ENCODE data around the gene KRT26. TPM values are rescaled to one million over a fixed set of nuclear protein-coding genes. Genes with fewer than 3 reads are reported as not detected.
"Not testable (repeated sequence)": the region's sequence is repeated elsewhere in the genome, so short reads cannot be mapped to it uniquely, and the experiment has no call there.

The KRT26 gene
- polyA plus RNA-seq, 1 donor (not counting 4 experiments of a cell fraction or from before 2014, with no cell fraction given) = not detected

GRCh38 chr17:40815381-40815780, 43.4 kb upstream of the KRT26 start:
- DNase-seq (ENCODE audit: low read depth, low spot score) (no peak), FAIRE-seq (no peak)
- Histone ChIP-seq H3K79me2 (ENCODE audit: control insufficient read depth, insufficient read depth, low read length) (peaks cover 9% of the 10 kb centered on the region), H3K4me2 (ENCODE audit: control insufficient read depth, extremely low read depth, insufficient read depth, low read depth, low read length) (no peak overlapping the region), H3K9ac (ENCODE audit: control insufficient read depth, extremely low read depth, insufficient read depth, low read length) (no peak overlapping the region), H3K4me1 (ENCODE audit: control insufficient read depth, extremely low read depth, insufficient read depth, low read length) (peaks cover 12% of the 10 kb centered on the region), H3K36me3 (ENCODE audit: control insufficient read depth in 2 of 2, extremely low read depth in 1 of 2, insufficient read depth in 2 of 2, low read length in 2 of 2) (peaks cover 3 to 8% of the 10 kb centered on the region in 2 experiments), H3K27ac (ENCODE audit: control insufficient read depth, insufficient read depth, low read length) (no peak overlapping the region), H3K9me1 (ENCODE audit: control insufficient read depth, extremely low read depth, insufficient read depth, low read length) (no peaks in the 10 kb centered on the region), H2AFZ (ENCODE audit: control insufficient read depth, low read length) (no peak overlapping the region), H3K4me3 (ENCODE audit: control insufficient read depth in 2 of 3, extremely low read depth in 1 of 3, insufficient read depth in 2 of 3, low read depth in 1 of 3, low read length in 3 of 3) (no peak overlapping the region), H3K27me3 (ENCODE audit: control insufficient read depth, extremely low read depth, insufficient read depth, low read length) (no peaks in the 10 kb centered on the region), H4K20me1 (ENCODE audit: control insufficient read depth, extremely low read depth, insufficient read depth, low read length) (no peaks in the 10 kb centered on the region), H3K9me3 (ENCODE audit: control insufficient read depth, low read depth, low read length) (no peaks in the 10 kb centered on the region)
- TF ChIP-seq EZH2 (IDR thresholded peaks at IDR 0.05; ENCODE audit: low read length) = no peak
- no peak for TF ChIP-seq CTCF (optimal IDR thresholded peaks at IDR 0.05 in 1 of 3, IDR thresholded peaks at IDR 0.05 in 1 of 3, conservative IDR thresholded peaks at IDR 0.05 in 1 of 3; ENCODE audit: extremely low read depth in 1 of 3, insufficient read depth in 2 of 3, low read length in 3 of 3)
- dilution Hi-C loops (cut with MboI; ENCODE audit: extremely low pct_ligation_motif_present, low sequenced_read_pairs) = no loop called here

DNA sequence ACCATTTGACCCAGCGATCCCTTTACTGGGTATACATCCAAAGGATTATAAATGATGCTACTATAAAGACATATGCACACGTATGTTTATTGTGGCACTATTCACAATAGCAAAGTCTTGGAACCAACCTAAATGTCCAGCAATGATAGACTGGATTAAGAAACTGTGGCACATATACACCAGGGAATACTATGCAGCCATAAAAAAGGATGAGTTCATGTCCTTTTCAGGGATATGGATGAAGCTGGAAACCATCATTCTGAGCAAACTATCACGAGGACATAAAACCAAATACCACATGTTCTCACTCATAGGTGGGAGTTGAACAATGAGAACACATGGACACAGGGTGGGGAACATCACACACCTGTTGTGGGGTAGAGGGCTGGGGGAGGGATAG, 42.7 kb upstream of the KRT26 start:
- H3K27me3 ChIP-seq (ENCODE audit: control insufficient read depth, extremely low read depth, insufficient read depth, low read length); dilution Hi-C loops (cut with MboI; ENCODE audit: extremely low pct_ligation_motif_present, low sequenced_read_pairs); H3K4me1 ChIP-seq (ENCODE audit: control insufficient read depth, extremely low read depth, insufficient read depth, low read length); H3K4me3 ChIP-seq (ENCODE audit: control insufficient read depth in 2 of 3, extremely low read depth in 1 of 3, insufficient read depth in 2 of 3, low read depth in 1 of 3, low read length in 3 of 3); DNase-seq (ENCODE audit: low read depth, low spot score); H3K9ac ChIP-seq (ENCODE audit: control insufficient read depth, extremely low read depth, insufficient read depth, low read length); H3K79me2 ChIP-seq (ENCODE audit: control insufficient read depth, insufficient read depth, low read length); H2AFZ ChIP-seq (ENCODE audit: control insufficient read depth, low read length); H3K4me2 ChIP-seq (ENCODE audit: control insufficient read depth, extremely low read depth, insufficient read depth, low read depth, low read length); H3K36me3 ChIP-seq (ENCODE audit: control insufficient read depth in 2 of 2, extremely low read depth in 1 of 2, insufficient read depth in 2 of 2, low read length in 2 of 2); FAIRE-seq; H3K27ac ChIP-seq (ENCODE audit: control insufficient read depth, insufficient read depth, low read length); H3K9me1 ChIP-seq (ENCODE audit: control insufficient read depth, extremely low read depth, insufficient read depth, low read length); H4K20me1 ChIP-seq (ENCODE audit: control insufficient read depth, extremely low read depth, insufficient read depth, low read length); H3K9me3 ChIP-seq (ENCODE audit: control insufficient read depth, low read depth, low read length): not testable (repeated sequence)

DNA sequence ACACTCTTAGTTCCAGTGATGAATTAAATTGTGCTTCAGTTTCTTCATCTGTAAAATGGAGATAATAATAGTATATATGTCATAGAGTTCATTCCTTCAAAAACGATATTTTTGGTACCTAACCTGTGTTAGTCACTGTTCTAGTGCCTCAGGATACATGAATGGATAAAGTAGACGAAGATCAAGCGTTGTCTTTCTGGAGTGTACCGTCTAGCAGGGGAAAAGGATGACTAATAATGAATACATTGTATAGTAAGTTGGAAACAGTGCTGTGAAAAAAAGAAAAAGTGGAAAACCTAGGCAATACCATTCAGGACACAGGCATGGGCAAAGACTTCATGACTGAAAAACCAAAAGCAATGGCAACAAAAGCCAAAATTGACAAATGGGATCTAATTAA, 41.8 kb upstream of the KRT26 start:
- peaks cover 3 to 8% of the 10 kb centered on the region in 2 experiments for H3K36me3 ChIP-seq (ENCODE audit: control insufficient read depth in 2 of 2, extremely low read depth in 1 of 2, insufficient read depth in 2 of 2, low read length in 2 of 2)
- TF ChIP-seq CTCF (optimal IDR thresholded peaks at IDR 0.05 in 1 of 3, IDR thresholded peaks at IDR 0.05 in 1 of 3, conservative IDR thresholded peaks at IDR 0.05 in 1 of 3; ENCODE audit: extremely low read depth in 1 of 3, insufficient read depth in 2 of 3, low read length in 3 of 3) = no peak
- TF ChIP-seq EZH2 (IDR thresholded peaks at IDR 0.05; ENCODE audit: low read length) = no peak
- no peak overlapping the region for H3K4me2 ChIP-seq (ENCODE audit: control insufficient read depth, extremely low read depth, insufficient read depth, low read depth, low read length)
- H4K20me1 ChIP-seq (ENCODE audit: control insufficient read depth, extremely low read depth, insufficient read depth, low read length) = no peaks in the 10 kb centered on the region
- H3K4me1 ChIP-seq (ENCODE audit: control insufficient read depth, extremely low read depth, insufficient read depth, low read length) = peaks cover 4% of the 10 kb centered on the region
- no peak overlapping the region for H2AFZ ChIP-seq (ENCODE audit: control insufficient read depth, low read length)
- peaks cover 6% of the 10 kb centered on the region for H3K79me2 ChIP-seq (ENCODE audit: control insufficient read depth, insufficient read depth, low read length)
- H3K9me3 ChIP-seq (ENCODE audit: control insufficient read depth, low read depth, low read length) = no peaks in the 10 kb centered on the region
- H3K9ac ChIP-seq (ENCODE audit: control insufficient read depth, extremely low read depth, insufficient read depth, low read length) = no peak overlapping the region
- FAIRE-seq = peak; percentile 26
- H3K27me3 ChIP-seq (ENCODE audit: control insufficient read depth, extremely low read depth, insufficient read depth, low read length) = no peaks in the 10 kb centered on the region
- dilution Hi-C loops (cut with MboI; ENCODE audit: extremely low pct_ligation_motif_present, low sequenced_read_pairs) = no loop called here
- no peak overlapping the region for H3K27ac ChIP-seq (ENCODE audit: control insufficient read depth, insufficient read depth, low read length)
- H3K4me3 ChIP-seq (ENCODE audit: control insufficient read depth in 2 of 3, extremely low read depth in 1 of 3, insufficient read depth in 2 of 3, low read depth in 1 of 3, low read length in 3 of 3) = no peak overlapping the region
- H3K9me1 ChIP-seq (ENCODE audit: control insufficient read depth, extremely low read depth, insufficient read depth, low read length) = no peaks in the 10 kb centered on the region
- peak; percentile 58 for DNase-seq (ENCODE audit: low read depth, low spot score)

Data from keratinocyte (primary cell).